Transverse colon (tissue), 4 donors: ENCODE data around the gene PTH1R. TPM values are rescaled to one million over a fixed set of nuclear protein-coding genes. Genes with fewer than 3 reads are reported as not detected.

Experiments used
- DNase-seq: peaks from one replicate; pipeline ENCODE4 v3.0.0-alpha.2; 2019
- H3K27ac ChIP-seq, 4 donors: fragments of 200-600 bp; sonication (generic); 2 replicates each; pipeline ENCODE4 v1.5.1; 2016 to 2018; ENCODE audit warnings: inconsistent platforms in 4 of 4
- H3K27me3 ChIP-seq: fragments of 200-600 bp; sonication (generic); 2 replicates; pipeline ENCODE4 v1.5.1; 2017; ENCODE audit warnings: inconsistent platforms
- H3K36me3 ChIP-seq, 4 donors: fragments of 200-600 bp; sonication (generic); 2 replicates each; pipeline ENCODE4 v1.5.1; 2017 to 2019; ENCODE audit warnings: inconsistent platforms in 4 of 4
- H3K4me1 ChIP-seq, 4 donors: fragments of 200-600 bp; sonication (generic); 2 replicates each; pipeline ENCODE4 v1.5.1; 2017 to 2020; ENCODE audit warnings: inconsistent platforms in 4 of 4
- H3K4me3 ChIP-seq, 4 donors: fragments of 200-600 bp; sonication (generic); 1 replicate in 1 of 4; 2 replicates in 3 of 4; pipeline versions ENCODE4 v1.5.1 to v1.6.1; 2017 to 2019; ENCODE audit warnings: inconsistent platforms in 4 of 4
- H3K9me3 ChIP-seq, 2 donors: fragments of 200-600 bp; sonication (generic); 2 replicates each; pipeline ENCODE4 v1.5.1; 2017 to 2019; ENCODE audit warnings: inconsistent platforms in 2 of 2
- CTCF ChIP-seq, 5 experiments: fragments of 200-600 bp in 3 of 5; fragments of 450-650 bp in 2 of 5; sonication (generic) in 3 of 5; IDR thresholded peaks; 1 replicate in 2 of 5; 2 replicates in 3 of 5; pipeline ENCODE4 v1.5.1; 2016 to 2017; ENCODE audit warnings: antibody characterized with exemption in 5 of 5, inconsistent platforms in 3 of 5, mild to moderate bottlenecking in 2 of 5, moderate library complexity in 1 of 5
- EP300 ChIP-seq: sonication (generic); formaldehyde crosslinking; IDR thresholded peaks from one replicate; pipeline ENCODE4 v1.6.1; 2017; ENCODE audit warnings: antibody characterized with exemption, low read depth
- POLR2A ChIP-seq: fragments of 450-650 bp; IDR thresholded peaks from one replicate; pipeline ENCODE4 v1.6.1; 2016; ENCODE audit warnings: antibody characterized with exemption, mild to moderate bottlenecking, moderate library complexity
- POLR2AphosphoS5 ChIP-seq, 3 donors: sonication (generic); formaldehyde crosslinking; IDR thresholded peaks; one replicate each; pipeline ENCODE4 v1.6.1; 2016; ENCODE audit warnings: antibody characterized with exemption in 3 of 3
- WGBS, 2 donors: methylation state at CpG; one replicate each; pipeline ENCODE4 v1.1.5; 2018; ENCODE audit warnings: low coverage in 1 of 2; 5-methylcytosine and 5-hydroxymethylcytosine counted together
- in situ Hi-C, 4 donors: fragments of 200-750 bp; cut with MboI; loops; one replicate each; pipeline versions ENCODE4 v1.15.0 to v1.15.1; 2017; ENCODE audit warnings: low sequenced_read_pairs in 3 of 4, low pct_ligation_motif_present in 1 of 4, low pct_unique_long_range_greater_than_20kb in 1 of 4
- intact Hi-C: fragments of 100-400 bp; cut with DNase I; formaldehyde crosslinking; loops from one replicate; pipeline ENCODE4 v1.15.1; 2023; ENCODE audit warnings: low total_unique reads
- total RNA-seq, 4 donors: library from RNA; depleted of rRNA; stranded (reverse); fragments of >200 nt; gene quantifications; one replicate each; pipeline ENCODE4 v1.1.0, GENCODE V29; 2016

PTH1R gene
- total RNA-seq, 4 donors from 2014 or later: 0.60 to 2.5 (median 1.4) TPM; not detected in 1

- peak overlapping the region; percentile 74 to 87 (median 78) for H3K27ac ChIP-seq
- intact Hi-C loops: no loop called here
- no peak overlapping the region for H3K4me3 ChIP-seq
- no peak for TF ChIP-seq POLR2A
- TF ChIP-seq CTCF (IDR thresholded peaks at IDR 0.05): no peak
- no peak for TF ChIP-seq POLR2AphosphoS5 (IDR thresholded peaks at IDR 0.05)
- no peak for TF ChIP-seq EP300
- in situ Hi-C loops: loop anchor here in 1 of 4 donors (10.0 kb wide), 1 partner anchor 54 kb away; no protein-coding TSS in a partner anchor
- no peaks in the 10 kb centered on the region for H3K27me3 ChIP-seq
- H3K4me1 ChIP-seq: peaks cover 83 to 100% (median 92%) of the 10 kb centered on the region in 4 donors
- no peaks in the 10 kb centered on the region for H3K36me3 ChIP-seq
- DNase-seq: no peak
- H3K9me3 ChIP-seq: no peaks in the 10 kb centered on the region
- 64% methylated on average over 3 of the region's 3 CpGs; no CpG with 5 or more reads in 1 of the 2 donors for WGBS, 2 donors
These were observed 53.5 kb downstream of the PTH1R start for GRCh38 chr3:46930945-46931403.

- H3K4me1 ChIP-seq: peaks cover 81 to 99% (median 91%) of the 10 kb centered on the region in 4 donors
- in situ Hi-C loops (loop anchor here in 1 of 4 donors (10.0 kb wide), 1 partner anchor 53 kb away; no protein-coding TSS in a partner anchor), intact Hi-C loops (no loop called here)
- no peaks in the 10 kb centered on the region for H3K27me3 ChIP-seq
- H3K9me3 ChIP-seq: no peaks in the 10 kb centered on the region
- H3K4me3 ChIP-seq: no peak overlapping the region
- H3K36me3 ChIP-seq: no peaks in the 10 kb centered on the region
- WGBS, 2 donors: 20 to 21% methylated on average over 1 to 6 of the region's 6 CpGs
- peak overlapping the region; percentile 74 to 87 (median 78) for H3K27ac ChIP-seq
- no peak for TF ChIP-seq CTCF (IDR thresholded peaks at IDR 0.05)
- peak; percentile 25 for TF ChIP-seq EP300
- peak in 2 of 3 donors; percentile 43 to 54 for TF ChIP-seq POLR2AphosphoS5 (IDR thresholded peaks at IDR 0.05)
- peak; percentile 70 for DNase-seq
These were observed 54.3 kb downstream of the PTH1R start for GRCh38 chr3:46931631-46932331.

- no peaks in the 10 kb centered on the region for H3K27me3 ChIP-seq
- no peak overlapping the region for H3K4me3 ChIP-seq
- H3K9me3 ChIP-seq: no peaks in the 10 kb centered on the region
- intact Hi-C loops (no loop called here), in situ Hi-C loops (loop anchor here in 1 of 4 donors (10.0 kb wide), 1 partner anchor 52 kb away; no protein-coding TSS in a partner anchor)
- no peaks in the 10 kb centered on the region for H3K36me3 ChIP-seq
- H3K27ac ChIP-seq: peak overlapping the region; percentile 74 to 87 (median 78)
- no peak for TF ChIP-seq EP300
- no peak for TF ChIP-seq CTCF (IDR thresholded peaks at IDR 0.05)
- TF ChIP-seq POLR2AphosphoS5 (IDR thresholded peaks at IDR 0.05): no peak
- TF ChIP-seq POLR2A: no peak
- DNase-seq: no peak
- peaks cover 73 to 90% (median 84%) of the 10 kb centered on the region in 4 donors for H3K4me1 ChIP-seq
- WGBS, 2 donors: 58% methylated on average over 7 of the region's 7 CpGs; no CpG with 5 or more reads in 1 of the 2 donors
These were observed 55.1 kb downstream of the PTH1R start for GRCh38 chr3:46932455-46933225.

- in situ Hi-C loops (loop anchor here in 1 of 4 donors (10.0 kb wide), 1 partner anchor 52 kb away; no protein-coding TSS in a partner anchor), intact Hi-C loops (no loop called here)
- Histone ChIP-seq H3K27ac (peak overlapping the region; percentile 74 to 87 (median 78)), H3K9me3 (no peaks in the 10 kb centered on the region), H3K27me3 (no peaks in the 10 kb centered on the region), H3K4me1 (peaks cover 67 to 87% (median 78%) of the 10 kb centered on the region in 4 donors), H3K4me3 (no peak overlapping the region), H3K36me3 (no peaks in the 10 kb centered on the region)
- TF ChIP-seq POLR2A: no peak
- TF ChIP-seq EP300: no peak
- TF ChIP-seq POLR2AphosphoS5 (IDR thresholded peaks at IDR 0.05): no peak
- no peak for TF ChIP-seq CTCF (IDR thresholded peaks at IDR 0.05)
- WGBS, 2 donors: 0 to 63% methylated on average over 1 to 6 of the region's 6 CpGs
- DNase-seq: no peak
These were observed 55.7 kb downstream of the PTH1R start for GRCh38 chr3:46933261-46933660.
